HG02588 (cell line): ENCODE measurements around the gene B4GAT1.
A peak's percentile ranks its signal among the peaks of the same experiment; 100 is the strongest.
"Not testable (repeated sequence)": the region's sequence is repeated elsewhere in the genome, so short reads cannot be mapped to it uniquely, and the experiment has no call there.

ENCODE experiments used
- ATAC-seq: cut with Tn5 transposase; IDR thresholded peaks from one replicate; pipeline ENCODE4 v1.9.1; 2021; ENCODE audit warnings: mild to moderate bottlenecking, moderate library complexity; ENCODE audit not compliant: unreplicated experiment

Gene B4GAT1

GRCh38 chr11:66347425-66348276, at the start of gene B4GAT1:
Gene B4GAT1 (minus strand): TSS chr11:66347629. CDS start chr11:66347545, 84 bp downstream.
- ATAC-seq: peak; percentile 41

- no peak for ATAC-seq
Observed at GRCh38 chr11:66393954-66394353, 46.5 kb upstream of the B4GAT1 start.

- ATAC-seq: no peak
Observed at GRCh38 chr11:66391322-66391721, 43.9 kb upstream of the B4GAT1 start.

- no peak for ATAC-seq
Observed at GRCh38 chr11:66388780-66389386, 41.5 kb upstream of the B4GAT1 start.

- ATAC-seq: no peak
Observed at GRCh38 chr11:66386171-66387069, 39.0 kb upstream of the B4GAT1 start.

GRCh38 chr11:66384316-66384715, 36.9 kb upstream of the B4GAT1 start:
- not testable (repeated sequence) for ATAC-seq

- not testable (repeated sequence) for ATAC-seq
Observed at GRCh38 chr11:66380264-66380663, 32.8 kb upstream of the B4GAT1 start.

GRCh38 chr11:66373690-66374287, 26.4 kb upstream of the B4GAT1 start:
- ATAC-seq: not testable (repeated sequence)

- ATAC-seq: no peak
Observed at GRCh38 chr11:66373265-66373664, 25.8 kb upstream of the B4GAT1 start.

GRCh38 chr11:66371627-66372415, 24.4 kb upstream of the B4GAT1 start, which contains the start of gene SLC29A2:
Gene SLC29A2 (minus strand): TSS chr11:66371760. CDS start chr11:66371591, 169 bp downstream.
- ATAC-seq: peak; percentile 64

- no peak for ATAC-seq
Observed at GRCh38 chr11:66369073-66369894, 21.9 kb upstream of the B4GAT1 start.

GRCh38 chr11:66368484-66368883, 21.1 kb upstream of the B4GAT1 start:
- ATAC-seq: no peak

GRCh38 chr11:66367561-66368312, 20.3 kb upstream of the B4GAT1 start:
- no peak for ATAC-seq

GRCh38 chr11:66366844-66367477, 19.5 kb upstream of the B4GAT1 start:
- no peak for ATAC-seq

- no peak for ATAC-seq
Observed at GRCh38 chr11:66365711-66366619, 18.5 kb upstream of the B4GAT1 start.

- no peak for ATAC-seq
Observed at GRCh38 chr11:66365166-66365565, 17.7 kb upstream of the B4GAT1 start.
